Uterus (tissue), 2 donors: ENCODE measurements around the gene CHST15.

Experiments used
- CTCF ChIP-seq, 4 experiments: fragments of 200-600 bp in 2 of 4; fragments of 450-650 bp in 2 of 4; sonication (generic) in 2 of 4; IDR thresholded peaks; one replicate each; pipeline ENCODE4 v1.5.1; 2016 to 2019; ENCODE audit warnings: antibody characterized with exemption in 4 of 4, mild to moderate bottlenecking in 2 of 4, moderate library complexity in 1 of 4
- POLR2A ChIP-seq, 2 donors: fragments of 450-650 bp; IDR thresholded peaks; one replicate each; pipeline ENCODE4 v1.6.1; 2016; ENCODE audit warnings: antibody characterized with exemption in 2 of 2, mild to moderate bottlenecking in 1 of 2, moderate library complexity in 1 of 2

- TF ChIP-seq CTCF (IDR thresholded peaks at IDR 0.05) (no peak), POLR2A (IDR thresholded peaks at IDR 0.05) (no peak)
These were observed 9.5 kb downstream of the CHST15 start for GRCh38 chr10:124083740-124084397.
